Esophagus muscularis mucosa (tissue), 4 donors: Measurements from ENCODE around the gene MGLL. TPM values are rescaled to one million over a fixed set of nuclear protein-coding genes. Genes with fewer than 3 reads are reported as not detected.

ENCODE experiments used
- DNase-seq: peaks from one replicate; pipeline ENCODE4 v3.0.0-alpha.2; 2017; ENCODE audit errors: extremely low spot score
- H3K27ac ChIP-seq, 4 donors: fragments of 200-600 bp; sonication (generic); replicated peaks in 1 of 4; 1 replicate in 3 of 4; 2 replicates in 1 of 4; pipeline ENCODE4 v1.5.1; 2016 to 2019; ENCODE audit warnings: mild to moderate bottlenecking in 1 of 4
- H3K27me3 ChIP-seq, 4 donors: fragments of 200-600 bp; sonication (generic); one replicate each; pipeline versions ENCODE4 v1.5.1 to v1.6.0; 2016 to 2019
- H3K36me3 ChIP-seq, 4 donors: fragments of 200-600 bp; sonication (generic); one replicate each; pipeline ENCODE4 v1.5.1; 2016 to 2019
- H3K4me1 ChIP-seq, 4 donors: fragments of 200-600 bp; sonication (generic); one replicate each; pipeline ENCODE4 v1.5.1; 2016 to 2019
- H3K4me3 ChIP-seq, 4 donors: fragments of 200-600 bp; sonication (generic); 1 replicate in 2 of 4; 2 replicates in 2 of 4; pipeline ENCODE4 v1.5.1; 2016 to 2019; ENCODE audit warnings: mild to moderate bottlenecking in 4 of 4, moderate library complexity in 1 of 4
- H3K9me3 ChIP-seq, 4 donors: fragments of 200-600 bp; sonication (generic); 1 replicate in 3 of 4; 2 replicates in 1 of 4; pipeline ENCODE4 v1.5.1; 2016 to 2019
- CTCF ChIP-seq, 3 experiments: fragments of 200-600 bp in 2 of 3; fragments of 450-650 bp in 1 of 3; sonication (generic) in 2 of 3; IDR thresholded peaks; one replicate each; pipeline ENCODE4 v1.5.1; 2017 to 2019; ENCODE audit warnings: antibody characterized with exemption in 3 of 3, mild to moderate bottlenecking in 2 of 3, moderate library complexity in 1 of 3
- EP300 ChIP-seq: sonication (generic); formaldehyde crosslinking; IDR thresholded peaks from one replicate; pipeline ENCODE4 v1.6.1; 2017; ENCODE audit warnings: antibody characterized with exemption
- POLR2A ChIP-seq: fragments of 450-650 bp; IDR thresholded peaks from one replicate; pipeline ENCODE4 v1.6.1; 2017; ENCODE audit warnings: antibody characterized with exemption, moderate library complexity, mild to moderate bottlenecking, low read depth
- POLR2AphosphoS5 ChIP-seq, 2 donors: sonication (generic); formaldehyde crosslinking; IDR thresholded peaks; one replicate each; pipeline ENCODE4 v1.6.1; 2017; ENCODE audit warnings: antibody characterized with exemption in 2 of 2
- WGBS: methylation state at CpG from one replicate; pipeline ENCODE4 v1.1.5; 2018; 5-methylcytosine and 5-hydroxymethylcytosine counted together
- intact Hi-C: fragments of 100-400 bp; cut with DNase I; formaldehyde crosslinking; loops from one replicate; pipeline ENCODE4 v1.15.1; 2023
- total RNA-seq, 4 donors: library from RNA; depleted of rRNA; stranded (reverse); fragments of >200 nt; gene quantifications; one replicate each; pipeline versions ENCODE4 v1.1.0 to v1.2.1, GENCODE V29; 2016

Gene MGLL
- total RNA-seq, 4 donors from 2014 or later: 56.5 to 155 (median 80.7) TPM

GRCh38 chr3:127753898-127754410 is 68.4 kb downstream of the MGLL start:
- intact Hi-C loops: no loop called here
- Histone ChIP-seq H3K9me3 (no peaks in the 10 kb centered on the region), H3K4me1 (peaks cover 21 to 37% (median 27%) of the 10 kb centered on the region in 4 donors), H3K27ac (no peak overlapping the region), H3K36me3 (no peaks in the 10 kb centered on the region), H3K4me3 (no peak overlapping the region), H3K27me3 (no peaks in the 10 kb centered on the region)
- no peak for DNase-seq
- TF ChIP-seq EP300 (no peak), POLR2A (no peak), POLR2AphosphoS5 (IDR thresholded peaks at IDR 0.05) (no peak), CTCF (IDR thresholded peaks at IDR 0.05) (no peak)
- 97% methylated on average over 8 of the region's 8 CpGs for WGBS

GRCh38 chr3:127753338-127753737 is 69.0 kb downstream of the MGLL start:
- intact Hi-C loops: no loop called here
- H3K36me3 ChIP-seq: no peaks in the 10 kb centered on the region
- no peak overlapping the region for H3K4me3 ChIP-seq
- peaks cover 27 to 43% (median 33%) of the 10 kb centered on the region in 4 donors for H3K4me1 ChIP-seq
- TF ChIP-seq POLR2A (no peak), CTCF (IDR thresholded peaks at IDR 0.05) (no peak), POLR2AphosphoS5 (IDR thresholded peaks at IDR 0.05) (no peak), EP300 (no peak)
- DNase-seq: no peak
- 88% methylated on average over 7 of the region's 7 CpGs for WGBS
- H3K27me3 ChIP-seq: no peaks in the 10 kb centered on the region
- H3K27ac ChIP-seq: no peak overlapping the region
- H3K9me3 ChIP-seq: no peaks in the 10 kb centered on the region

GRCh38 chr3:127751782-127752181 is 70.5 kb downstream of the MGLL start:
- Histone ChIP-seq H3K9me3 (no peaks in the 10 kb centered on the region), H3K27me3 (no peaks in the 10 kb centered on the region), H3K4me3 (no peak overlapping the region), H3K4me1 (peaks cover 41 to 57% (median 47%) of the 10 kb centered on the region in 4 donors), H3K36me3 (no peaks in the 10 kb centered on the region), H3K27ac (no peak overlapping the region)
- DNase-seq: no peak
- intact Hi-C loops: no loop called here
- TF ChIP-seq POLR2A (no peak), CTCF (IDR thresholded peaks at IDR 0.05) (no peak), POLR2AphosphoS5 (IDR thresholded peaks at IDR 0.05) (no peak), EP300 (no peak)
- WGBS: 91% methylated on average over 4 of the region's 4 CpGs

GRCh38 chr3:127751163-127751621 is 71.1 kb downstream of the MGLL start:
- no peak for TF ChIP-seq EP300
- TF ChIP-seq POLR2A: no peak
- no peak for TF ChIP-seq POLR2AphosphoS5 (IDR thresholded peaks at IDR 0.05)
- no peak for TF ChIP-seq CTCF (IDR thresholded peaks at IDR 0.05)
- no peaks in the 10 kb centered on the region for H3K36me3 ChIP-seq
- peaks cover 41 to 61% (median 52%) of the 10 kb centered on the region in 4 donors for H3K4me1 ChIP-seq
- no peak overlapping the region for H3K27ac ChIP-seq
- DNase-seq: no peak
- H3K4me3 ChIP-seq: no peak overlapping the region
- 93% methylated on average over 5 of the region's 8 CpGs for WGBS
- intact Hi-C loops: no loop called here
- H3K9me3 ChIP-seq: no peaks in the 10 kb centered on the region
- no peaks in the 10 kb centered on the region for H3K27me3 ChIP-seq
